Panc1 (cell line): ENCODE data around the gene DPYSL3. TPM values are rescaled to one million over a fixed set of nuclear protein-coding genes. Genes with fewer than 3 reads are reported as not detected.

Source experiments
- ATAC-seq: fragments of 200-7000 bp; cut with Tn5 transposase; 2 replicates; pipeline ENCODE4 v1.9.1; 2020; ENCODE audit warnings: mild to moderate bottlenecking, moderate library complexity
- BruUV-seq: library from RNA; stranded (reverse); fragments of 400-500 nt; replicated peaks from 2 replicates; lab custom pipeline; 2021; lab: Mats Ljungman, UMichigan
- CTCF ChIA-PET: fragments of 300-600 bp; sonication (Branson Sonifier 250); formaldehyde crosslinking; loops from one replicate; lab custom pipeline; 2022; ENCODE audit warnings: antibody characterized with exemption; lab: Charles Lee
- POLR2A ChIA-PET: fragments of 300-600 bp; sonication (Branson Sonifier 250); formaldehyde crosslinking; loops from one replicate; lab custom pipeline; 2022; ENCODE audit warnings: antibody characterized with exemption; lab: Charles Lee
- DNase-seq: peaks from one replicate; pipeline ENCODE4 v3.0.0-alpha.2; 2010; ENCODE audit warnings: low read depth, low spot score
- H3K27ac ChIP-seq: 2 replicates; pipeline ENCODE4 v1.5.1; 2011; ENCODE audit warnings: mild to moderate bottlenecking, low read length, inconsistent platforms
- H3K27me3 ChIP-seq: fragments of 200-500 bp; sonication (Bioruptor generic); 2 replicates; pipeline ENCODE4 v1.6.0; 2014; ENCODE audit warnings: low read length, inconsistent platforms; ENCODE audit not compliant: control insufficient read depth, insufficient read depth
- H3K36me3 ChIP-seq: fragments of 200-500 bp; sonication (Bioruptor generic); 2 replicates; pipeline ENCODE4 v1.5.1; 2014; ENCODE audit warnings: inconsistent platforms, mild to moderate bottlenecking, low read length, moderate library complexity; ENCODE audit not compliant: control insufficient read depth, insufficient read depth
- H3K4me1 ChIP-seq: 2 replicates; pipeline ENCODE4 v1.5.1; 2011; ENCODE audit warnings: inconsistent platforms, mild to moderate bottlenecking, low read length, moderate library complexity; ENCODE audit not compliant: control insufficient read depth, insufficient read depth
- H3K4me3 ChIP-seq, 2 experiments: 2 replicates each; pipeline ENCODE4 v1.5.1; 2011 to 2012; ENCODE audit warnings: low read depth in 2 of 2, low read length in 2 of 2, mild to moderate bottlenecking in 2 of 2, inconsistent platforms in 1 of 2, moderate library complexity in 1 of 2
- H3K9me3 ChIP-seq: fragments of 200-500 bp; sonication (Bioruptor generic); 2 replicates; pipeline ENCODE4 v1.5.1; 2014; ENCODE audit warnings: low read depth, mild to moderate bottlenecking, inconsistent platforms, low read length, moderate library complexity; ENCODE audit not compliant: control insufficient read depth, insufficient read depth
- POLR2AphosphoS5 ChIP-seq: IDR thresholded peaks from 2 replicates; pipeline ENCODE4 v1.6.1; 2012; ENCODE audit warnings: mild to moderate bottlenecking, low read depth, low read length, moderate library complexity
- REST ChIP-seq, 2 experiments: IDR thresholded peaks; 2 replicates each; pipeline ENCODE4 v1.6.1; 2011 to 2012; ENCODE audit warnings: low read depth in 2 of 2, control low read depth in 1 of 2, low read length in 1 of 2, mild to moderate bottlenecking in 1 of 2, moderate library complexity in 1 of 2; ENCODE audit not compliant: insufficient read depth in 1 of 2
- SIN3A ChIP-seq: IDR thresholded peaks from 2 replicates; pipeline ENCODE4 v1.6.1; 2012; ENCODE audit warnings: low read depth, mild to moderate bottlenecking, low read length, moderate library complexity, borderline replicate concordance; ENCODE audit not compliant: insufficient read depth
- TCF7L2 ChIP-seq: IDR thresholded peaks from 2 replicates; pipeline ENCODE4 v1.6.1; 2011; ENCODE audit warnings: mild to moderate bottlenecking, low read depth, low read length, inconsistent platforms
- in situ Hi-C: cut with HindIII; loops from 2 replicates; pipeline ENCODE4 v1.10.0; 2016; ENCODE audit warnings: low sequenced_read_pairs, low pct_unique_long_range_greater_than_20kb
- intact Hi-C: fragments of 100-400 bp; cut with micrococcal nuclease; formaldehyde crosslinking; loops from one replicate; pipeline ENCODE4 v1.10.0; 2022; ENCODE audit not compliant: unreplicated experiment
- total RNA-seq: library from RNA; stranded (reverse); gene quantifications from one replicate; pipeline ENCODE4 v1.2.1, GENCODE V29; 2021; ENCODE audit not compliant: unreplicated experiment
- TF ChIP-seq, protein P1 (sequence below): fragments of 450-650 bp; IDR thresholded peaks from 2 replicates; pipeline ENCODE4 v1.5.1; 2017; ENCODE audit warnings: mild to moderate bottlenecking

Gene DPYSL3
- total RNA-seq, 1 experiment from 2014 or later = 1.1 TPM

DNA sequence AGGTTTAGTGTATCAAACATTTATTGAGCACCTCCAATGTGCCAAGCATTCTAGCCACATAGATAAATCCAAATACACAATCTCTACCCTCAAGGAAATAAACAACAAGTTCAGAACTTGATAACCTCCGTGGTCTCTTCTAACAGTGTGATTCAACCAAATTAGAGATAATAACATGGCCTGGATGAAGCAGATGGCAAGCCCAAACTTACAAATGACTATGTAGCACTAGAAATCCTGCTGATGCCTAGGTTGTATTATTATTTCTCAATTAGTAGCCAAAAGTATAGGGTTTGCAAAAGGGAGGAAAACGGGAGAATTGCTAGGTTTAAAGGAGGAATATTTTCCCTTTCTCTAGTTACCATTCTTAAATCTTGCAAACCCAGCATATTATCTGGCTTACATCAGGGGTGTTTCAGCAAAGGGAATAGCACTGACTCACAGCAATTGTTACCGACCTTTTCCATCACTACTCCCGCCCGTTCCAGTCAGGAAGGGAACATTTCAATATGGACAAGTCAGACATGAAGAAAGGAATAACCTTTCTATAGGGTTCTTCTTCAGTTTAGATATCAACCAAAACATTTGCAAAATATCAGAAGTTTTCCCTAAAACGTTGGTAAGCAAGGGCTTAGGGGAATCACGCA, 2.3 kb downstream of the DPYSL3 start:
- POLR2A ChIA-PET = no interaction called here
- CTCF ChIA-PET = interaction anchor here (0.7 kb wide), 1 partner anchor 180 kb away, joined by 5 read pairs; no protein-coding TSS in a partner anchor
- no peaks in the 10 kb centered on the region for H3K4me1 ChIP-seq
- no peak for ATAC-seq
- TF ChIP-seq REST (IDR thresholded peaks at IDR 0.05; ENCODE audit: insufficient read depth in 1 of 2, low read depth in 2 of 2, low read length in 1 of 2) = no peak
- TF ChIP-seq POLR2AphosphoS5 = no peak
- no peak for TF ChIP-seq TCF7L2
- no peak for TF ChIP-seq SIN3A
- TF ChIP-seq, protein P1, sequence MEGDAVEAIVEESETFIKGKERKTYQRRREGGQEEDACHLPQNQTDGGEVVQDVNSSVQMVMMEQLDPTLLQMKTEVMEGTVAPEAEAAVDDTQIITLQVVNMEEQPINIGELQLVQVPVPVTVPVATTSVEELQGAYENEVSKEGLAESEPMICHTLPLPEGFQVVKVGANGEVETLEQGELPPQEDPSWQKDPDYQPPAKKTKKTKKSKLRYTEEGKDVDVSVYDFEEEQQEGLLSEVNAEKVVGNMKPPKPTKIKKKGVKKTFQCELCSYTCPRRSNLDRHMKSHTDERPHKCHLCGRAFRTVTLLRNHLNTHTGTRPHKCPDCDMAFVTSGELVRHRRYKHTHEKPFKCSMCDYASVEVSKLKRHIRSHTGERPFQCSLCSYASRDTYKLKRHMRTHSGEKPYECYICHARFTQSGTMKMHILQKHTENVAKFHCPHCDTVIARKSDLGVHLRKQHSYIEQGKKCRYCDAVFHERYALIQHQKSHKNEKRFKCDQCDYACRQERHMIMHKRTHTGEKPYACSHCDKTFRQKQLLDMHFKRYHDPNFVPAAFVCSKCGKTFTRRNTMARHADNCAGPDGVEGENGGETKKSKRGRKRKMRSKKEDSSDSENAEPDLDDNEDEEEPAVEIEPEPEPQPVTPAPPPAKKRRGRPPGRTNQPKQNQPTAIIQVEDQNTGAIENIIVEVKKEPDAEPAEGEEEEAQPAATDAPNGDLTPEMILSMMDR = no peak
- H3K27ac ChIP-seq = no peak overlapping the region
- no peaks in the 10 kb centered on the region for H3K36me3 ChIP-seq
- BruUV-seq = no TSS peak
- H3K27me3 ChIP-seq = peaks cover 16% of the 10 kb centered on the region
- in situ Hi-C loops = no loop called here
- intact Hi-C loops = no loop called here
- peak overlapping the region in 1 of 2 experiments; percentile 41; a peak in 1 of 4 replicates for H3K4me3 ChIP-seq
- no peaks in the 10 kb centered on the region for H3K9me3 ChIP-seq
- DNase-seq = no peak

- Histone ChIP-seq H3K9me3 (no peaks in the 10 kb centered on the region), H3K4me3 (no peak overlapping the region), H3K36me3 (no peaks in the 10 kb centered on the region), H3K4me1 (no peaks in the 10 kb centered on the region), H3K27me3 (peaks cover 13% of the 10 kb centered on the region), H3K27ac (no peak overlapping the region)
- ATAC-seq = no peak
- DNase-seq = no peak
- in situ Hi-C loops = no loop called here
- CTCF ChIA-PET = no interaction called here
- TF ChIP-seq SIN3A (no peak), POLR2AphosphoS5 (no peak), REST (IDR thresholded peaks at IDR 0.05; ENCODE audit: insufficient read depth in 1 of 2, low read depth in 2 of 2, low read length in 1 of 2) (no peak), TCF7L2 (no peak)
- TF ChIP-seq, protein P1 = no peak
- POLR2A ChIA-PET = no interaction called here
- no TSS peak for BruUV-seq
- intact Hi-C loops = no loop called here
These were observed 5.3 kb downstream of the DPYSL3 start for GRCh38 chr5:147504535-147504934.
